HCT116 (cell line): ENCODE results near the gene ZNF677. TPM values are rescaled to one million over a fixed set of nuclear protein-coding genes. Genes with fewer than 3 reads are reported as not detected.
A peak's percentile ranks its signal among the peaks of the same experiment; 100 is the strongest.

Experiments
- ATAC-seq: fragments of 200-7000 bp; cut with Tn5 transposase; 2 replicates; pipeline ENCODE4 v1.9.1; 2020; ENCODE audit warnings: mild to moderate bottlenecking, moderate library complexity
- BruUV-seq: library from RNA; stranded (reverse); fragments of 400-500 nt; replicated peaks from 2 replicates; lab custom pipeline; 2021; lab: Mats Ljungman, UMichigan
- CTCF ChIA-PET: fragments of 300-600 bp; sonication (Branson Sonifier 250); formaldehyde crosslinking; loops from one replicate; lab custom pipeline; 2021; ENCODE audit warnings: antibody characterized with exemption; lab: Charles Lee
- POLR2A ChIA-PET: fragments of 300-600, 350-600 bp; sonication (Branson Sonifier 250); formaldehyde crosslinking; loops from one replicate; lab custom pipeline; 2021; ENCODE audit warnings: antibody characterized with exemption; lab: Charles Lee
- RAD21 ChIA-PET, 2 experiments: fragments of 300-600 bp; sonication (Branson Sonifier 250); formaldehyde crosslinking; loops; one replicate each; lab custom pipeline; 2023; ENCODE audit warnings: low total read pairs in 2 of 2; ENCODE audit not compliant: uncharacterized antibody in 2 of 2, unreplicated experiment in 2 of 2, low non-redundant PET in 1 of 2; lab: Charles Lee
- DNase-seq: peaks from one replicate; pipeline ENCODE4 v3.0.0-alpha.2; 2010; ENCODE audit warnings: low read depth, low spot score
- H2AFZ ChIP-seq: fragments of 200-600 bp; shearing (Covaris generic), sonication (generic); 2 replicates; pipeline ENCODE4 v1.6.1; 2017; ENCODE audit warnings: low read depth, mixed run types, mixed read lengths, antibody characterized with exemption, low read length; ENCODE audit not compliant: poor library complexity, severe bottlenecking
- H3K27ac ChIP-seq: 2 replicates; pipeline ENCODE4 v1.5.1; 2012; ENCODE audit warnings: low read depth, low read length
- H3K27me3 ChIP-seq: fragments of 200-600 bp; sonication (generic); 2 replicates; pipeline ENCODE4 v1.6.1; 2016; ENCODE audit warnings: mixed run types, low read length, mixed read lengths; ENCODE audit not compliant: insufficient read depth
- H3K36me3 ChIP-seq, 2 experiments: fragments of 200-500 bp in 1 of 2; fragments of 200-600 bp in 1 of 2; sonication (Bioruptor generic) in 1 of 2; sonication (generic) in 1 of 2; 2 replicates each; pipeline versions ENCODE4 v1.5.1 to v1.6.1; 2014 to 2016; ENCODE audit warnings: low read length in 2 of 2, inconsistent platforms in 1 of 2, mixed read lengths in 1 of 2, mixed run types in 1 of 2; ENCODE audit not compliant: insufficient read depth in 2 of 2, control insufficient read depth in 1 of 2
- H3K4me1 ChIP-seq, 2 experiments: fragments of 200-600 bp in 1 of 2; sonication (generic) in 1 of 2; 2 replicates each; pipeline versions ENCODE4 v1.5.1 to v1.6.1; 2012 to 2017; ENCODE audit warnings: low read length in 2 of 2, inconsistent platforms in 1 of 2, mild to moderate bottlenecking in 1 of 2, mixed read lengths in 1 of 2, mixed run types in 1 of 2, moderate library complexity in 1 of 2; ENCODE audit not compliant: insufficient read depth in 2 of 2, control insufficient read depth in 1 of 2
- H3K4me2 ChIP-seq: fragments of 200-600 bp; sonication (generic); 2 replicates; pipeline ENCODE4 v1.6.1; 2017; ENCODE audit warnings: mixed run types, low read length, mixed read lengths
- H3K4me3 ChIP-seq, 2 experiments: fragments of 200-600 bp in 1 of 2; sonication (generic) in 1 of 2; replicated peaks in 1 of 2; 2 replicates each; pipeline ENCODE4 v1.5.1; 2011 to 2016; ENCODE audit warnings: low read length in 2 of 2, control low read depth in 1 of 2, low read depth in 1 of 2, mild to moderate bottlenecking in 1 of 2, mixed read lengths in 1 of 2, mixed run types in 1 of 2
- H3K79me2 ChIP-seq: fragments of 200-600 bp; sonication (generic); 2 replicates; pipeline ENCODE4 v1.6.1; 2017; ENCODE audit warnings: mild to moderate bottlenecking, mixed run types, low read length, moderate library complexity, mixed read lengths; ENCODE audit not compliant: insufficient read depth
- H3K9ac ChIP-seq: fragments of 200-600 bp; sonication (generic); 2 replicates; pipeline ENCODE4 v1.6.1; 2016; ENCODE audit warnings: low read length, mixed read lengths
- H3K9me2 ChIP-seq: fragments of 200-600 bp; sonication (generic), shearing (Covaris generic); 2 replicates; pipeline ENCODE4 v1.6.1; 2017; ENCODE audit warnings: mixed run types, mild to moderate bottlenecking, moderate library complexity; ENCODE audit not compliant: insufficient read depth
- H3K9me3 ChIP-seq, 2 experiments: fragments of 200-500 bp in 1 of 2; fragments of 200-600 bp in 1 of 2; sonication (Bioruptor generic) in 1 of 2; sonication (generic) in 1 of 2; 2 replicates each; pipeline ENCODE4 v1.6.1; 2014 to 2017; ENCODE audit warnings: low read length in 2 of 2, mixed read lengths in 2 of 2, inconsistent platforms in 1 of 2, low read depth in 1 of 2, mild to moderate bottlenecking in 1 of 2, mixed run types in 1 of 2, moderate library complexity in 1 of 2; ENCODE audit not compliant: control insufficient read depth in 1 of 2, insufficient read depth in 1 of 2
- H4K20me1 ChIP-seq: fragments of 200-600 bp; sonication (generic), shearing (Covaris generic); 2 replicates; pipeline ENCODE4 v1.6.1; 2017; ENCODE audit warnings: mixed run types, mild to moderate bottlenecking, moderate library complexity; ENCODE audit not compliant: insufficient read depth
- CBX3 ChIP-seq: IDR thresholded peaks from 2 replicates; pipeline ENCODE4 v1.6.1; 2012; ENCODE audit warnings: low read depth
- EGR1 ChIP-seq: IDR thresholded peaks from 2 replicates; pipeline ENCODE4 v1.6.1; 2012; ENCODE audit warnings: low read depth
- ELF1 ChIP-seq: IDR thresholded peaks from 2 replicates; pipeline ENCODE4 v1.6.1; 2012; ENCODE audit warnings: low read depth, borderline replicate concordance
- EZH2 ChIP-seq: fragments of 200-600 bp; sonication (generic); IDR thresholded peaks from 2 replicates; pipeline ENCODE4 v1.6.1; 2017; ENCODE audit warnings: antibody characterized with exemption, mixed run types
- JUND ChIP-seq: IDR thresholded peaks from 2 replicates; pipeline ENCODE4 v1.6.1; 2012
- RAD21 ChIP-seq: IDR thresholded peaks from 2 replicates; pipeline ENCODE4 v1.6.1; 2012; ENCODE audit warnings: low read depth, mild to moderate bottlenecking
- SIN3A ChIP-seq: IDR thresholded peaks from 2 replicates; pipeline ENCODE4 v1.6.1; 2012; ENCODE audit warnings: low read depth
- TCF7L2 ChIP-seq: IDR thresholded peaks from 2 replicates; pipeline ENCODE4 v1.7.0; 2011; ENCODE audit warnings: borderline replicate concordance, inconsistent platforms; ENCODE audit not compliant: insufficient read depth, insufficient read length; ENCODE audit errors: extremely low read depth
- YY1 ChIP-seq: IDR thresholded peaks from 2 replicates; pipeline ENCODE4 v1.6.1; 2011; ENCODE audit warnings: low read length, low read depth, moderate library complexity, mild to moderate bottlenecking; ENCODE audit not compliant: insufficient replicate concordance; ENCODE audit errors: extremely low read depth
- ZNF274 ChIP-seq: fragments of 200-500 bp; sonication (Bioruptor generic); IDR thresholded peaks from 2 replicates; pipeline ENCODE4 v1.6.1; 2014; ENCODE audit warnings: mild to moderate bottlenecking, low read depth, low read length, inconsistent platforms
- intact Hi-C: fragments of 100-400 bp; cut with micrococcal nuclease; formaldehyde crosslinking; loops from 2 replicates; pipeline ENCODE4 v1.10.0; 2022
- total RNA-seq: library from RNA; stranded (reverse); gene quantifications from one replicate; pipeline ENCODE4 v1.2.1, GENCODE V29; 2021; ENCODE audit not compliant: unreplicated experiment
- TF ChIP-seq, protein P1 (sequence below): IDR thresholded peaks from 2 replicates; pipeline ENCODE4 v1.6.1; 2011; ENCODE audit warnings: mild to moderate bottlenecking, low read length, moderate library complexity; ENCODE audit not compliant: insufficient replicate concordance; ENCODE audit errors: extremely low read depth
- TF ChIP-seq, protein P2 (sequence below): IDR thresholded peaks from 2 replicates; pipeline ENCODE4 v1.6.1; 2012

The ZNF677 gene
- total RNA-seq, 1 experiment from 2014 or later: 0.34 TPM

DNA sequence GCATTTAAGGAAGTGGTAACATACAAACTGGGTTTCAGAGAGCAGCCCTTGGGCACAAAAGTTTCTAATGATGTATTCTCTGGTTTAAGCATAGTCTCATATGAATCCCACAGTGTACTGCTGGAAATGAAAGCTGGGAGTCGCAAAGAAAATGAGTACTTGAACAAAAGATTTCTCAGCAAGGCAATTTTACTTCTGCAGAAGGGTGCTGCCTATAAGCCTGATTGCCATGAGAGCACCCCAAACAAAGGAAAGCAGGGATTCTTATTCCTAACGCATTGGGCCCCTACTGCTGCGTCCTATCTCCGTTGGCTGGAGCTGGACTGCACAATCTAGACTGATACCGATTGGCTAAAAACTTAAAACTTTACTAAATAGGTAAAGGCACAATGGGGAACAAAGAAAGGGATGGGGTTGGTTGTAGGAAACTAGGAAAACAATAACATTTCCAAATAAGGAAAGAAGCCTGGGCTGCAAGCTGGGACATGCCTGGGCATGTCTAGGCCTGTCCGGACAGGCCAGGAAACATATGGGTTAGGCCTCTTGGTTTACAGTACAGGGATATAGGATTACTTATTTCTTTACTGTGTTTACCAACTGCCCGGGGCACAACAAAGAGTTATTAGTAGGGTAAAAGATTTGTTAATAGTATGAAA, 40.2 kb upstream of the ZNF677 start:
- H3K27me3 ChIP-seq: no peaks in the 10 kb centered on the region
- no peak overlapping the region for H3K9ac ChIP-seq
- no peak overlapping the region for H2AFZ ChIP-seq
- H3K4me3 ChIP-seq: no peak overlapping the region
- DNase-seq (no peak), ATAC-seq (no peak)
- no peaks in the 10 kb centered on the region for H3K9me2 ChIP-seq
- no peaks in the 10 kb centered on the region for H4K20me1 ChIP-seq
- H3K4me2 ChIP-seq: no peak overlapping the region
- no peaks in the 10 kb centered on the region for H3K36me3 ChIP-seq
- H3K27ac ChIP-seq: peak overlapping the region; percentile 32; the same call in 1 of the 2 replicates
- H3K79me2 ChIP-seq: no peaks in the 10 kb centered on the region
- TF ChIP-seq EGR1: no peak
- 0 out of 2 replicates have a peak, but pooled peaks have one; percentile 20 for TF ChIP-seq CBX3
- peaks cover 19 to 23% of the 10 kb centered on the region in 2 experiments; a peak in 2 of 4 replicates for H3K9me3 ChIP-seq
- no TSS peak for BruUV-seq
- RAD21 ChIA-PET: no interaction called here
- H3K4me1 ChIP-seq: no peaks in the 10 kb centered on the region
- intact Hi-C loops: no loop called here
- CTCF ChIA-PET: no interaction called here
- POLR2A ChIA-PET: no interaction called here

DNA sequence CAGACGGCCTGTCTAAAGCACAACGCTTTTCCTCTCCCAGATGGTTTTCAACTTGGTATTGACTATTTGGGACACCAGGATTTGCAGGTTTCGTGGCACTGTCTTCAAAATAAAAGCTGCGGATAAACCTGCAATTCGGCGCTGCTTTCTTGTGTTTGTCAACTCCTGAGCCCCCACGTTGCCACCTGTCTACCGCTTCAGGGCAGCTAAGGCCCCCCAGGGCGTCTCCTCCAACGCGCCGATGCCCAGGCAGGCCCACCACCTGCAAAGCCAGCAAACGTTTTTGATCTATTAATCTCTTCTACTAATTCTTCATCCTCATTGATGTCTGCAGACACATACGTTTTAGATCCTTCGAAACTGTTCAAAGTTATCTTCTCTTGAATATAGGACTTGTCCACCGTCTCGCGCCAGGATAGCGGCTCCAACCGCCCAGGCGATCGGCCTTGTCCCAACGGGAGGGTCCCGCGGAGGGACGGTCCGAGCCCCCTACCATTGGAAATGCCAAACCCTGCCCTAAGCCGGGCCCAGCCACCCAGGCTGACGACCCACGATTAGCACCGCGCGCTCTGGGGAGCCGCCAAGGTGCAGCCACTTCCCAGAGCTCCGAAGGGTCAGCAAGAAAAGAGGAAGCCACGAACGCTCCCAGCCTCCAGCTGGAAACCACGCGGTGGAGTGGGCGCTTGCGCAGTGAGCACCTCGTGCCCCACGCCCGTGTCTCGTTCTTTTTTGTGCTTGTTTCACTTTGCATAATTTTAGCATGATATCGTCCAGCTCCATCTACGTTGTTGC, 36.3 kb upstream of the ZNF677 start:
- TF ChIP-seq ZNF274 (no peak), ELF1 (no peak), TCF7L2 (no peak), YY1 (no peak), JUND (no peak), EZH2 (no peak), EGR1 (no peak), SIN3A (no peak), RAD21 (no peak), CBX3 (no peak)
- TF ChIP-seq, protein P1, sequence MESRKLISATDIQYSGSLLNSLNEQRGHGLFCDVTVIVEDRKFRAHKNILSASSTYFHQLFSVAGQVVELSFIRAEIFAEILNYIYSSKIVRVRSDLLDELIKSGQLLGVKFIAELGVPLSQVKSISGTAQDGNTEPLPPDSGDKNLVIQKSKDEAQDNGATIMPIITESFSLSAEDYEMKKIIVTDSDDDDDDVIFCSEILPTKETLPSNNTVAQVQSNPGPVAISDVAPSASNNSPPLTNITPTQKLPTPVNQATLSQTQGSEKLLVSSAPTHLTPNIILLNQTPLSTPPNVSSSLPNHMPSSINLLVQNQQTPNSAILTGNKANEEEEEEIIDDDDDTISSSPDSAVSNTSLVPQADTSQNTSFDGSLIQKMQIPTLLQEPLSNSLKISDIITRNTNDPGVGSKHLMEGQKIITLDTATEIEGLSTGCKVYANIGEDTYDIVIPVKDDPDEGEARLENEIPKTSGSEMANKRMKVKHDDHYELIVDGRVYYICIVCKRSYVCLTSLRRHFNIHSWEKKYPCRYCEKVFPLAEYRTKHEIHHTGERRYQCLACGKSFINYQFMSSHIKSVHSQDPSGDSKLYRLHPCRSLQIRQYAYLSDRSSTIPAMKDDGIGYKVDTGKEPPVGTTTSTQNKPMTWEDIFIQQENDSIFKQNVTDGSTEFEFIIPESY: no peak
- TF ChIP-seq, protein P2, sequence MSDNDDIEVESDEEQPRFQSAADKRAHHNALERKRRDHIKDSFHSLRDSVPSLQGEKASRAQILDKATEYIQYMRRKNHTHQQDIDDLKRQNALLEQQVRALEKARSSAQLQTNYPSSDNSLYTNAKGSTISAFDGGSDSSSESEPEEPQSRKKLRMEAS: no peak
- no peak overlapping the region for H3K4me3 ChIP-seq
- no TSS peak for BruUV-seq
- RAD21 ChIA-PET: no interaction called here
- H3K27me3 ChIP-seq: no peaks in the 10 kb centered on the region
- no peak overlapping the region for H3K27ac ChIP-seq
- no peak for ATAC-seq
- H3K9me2 ChIP-seq: no peaks in the 10 kb centered on the region
- H3K9me3 ChIP-seq: peaks cover 15 to 26% of the 10 kb centered on the region in 2 experiments; a peak in 2 of 4 replicates
- CTCF ChIA-PET: no interaction called here
- DNase-seq: no peak
- POLR2A ChIA-PET: no interaction called here
- H3K4me1 ChIP-seq: no peaks in the 10 kb centered on the region
- no peaks in the 10 kb centered on the region for H3K79me2 ChIP-seq
- no peak overlapping the region for H2AFZ ChIP-seq
- no peaks in the 10 kb centered on the region for H3K36me3 ChIP-seq
- H4K20me1 ChIP-seq: no peaks in the 10 kb centered on the region
- no peak overlapping the region for H3K4me2 ChIP-seq
- intact Hi-C loops: no loop called here
- H3K9ac ChIP-seq: no peak overlapping the region
